ENCODE results near the gene KCNK10. TPM values are rescaled to one million over a fixed set of nuclear protein-coding genes. Genes with fewer than 3 reads are reported as not detected.

KCNK10 gene, protein sequence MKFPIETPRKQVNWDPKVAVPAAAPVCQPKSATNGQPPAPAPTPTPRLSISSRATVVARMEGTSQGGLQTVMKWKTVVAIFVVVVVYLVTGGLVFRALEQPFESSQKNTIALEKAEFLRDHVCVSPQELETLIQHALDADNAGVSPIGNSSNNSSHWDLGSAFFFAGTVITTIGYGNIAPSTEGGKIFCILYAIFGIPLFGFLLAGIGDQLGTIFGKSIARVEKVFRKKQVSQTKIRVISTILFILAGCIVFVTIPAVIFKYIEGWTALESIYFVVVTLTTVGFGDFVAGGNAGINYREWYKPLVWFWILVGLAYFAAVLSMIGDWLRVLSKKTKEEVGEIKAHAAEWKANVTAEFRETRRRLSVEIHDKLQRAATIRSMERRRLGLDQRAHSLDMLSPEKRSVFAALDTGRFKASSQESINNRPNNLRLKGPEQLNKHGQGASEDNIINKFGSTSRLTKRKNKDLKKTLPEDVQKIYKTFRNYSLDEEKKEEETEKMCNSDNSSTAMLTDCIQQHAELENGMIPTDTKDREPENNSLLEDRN
- not detected for polyA plus RNA-seq (ENCODE audit: low read depth in 6 of 6)

DNA sequence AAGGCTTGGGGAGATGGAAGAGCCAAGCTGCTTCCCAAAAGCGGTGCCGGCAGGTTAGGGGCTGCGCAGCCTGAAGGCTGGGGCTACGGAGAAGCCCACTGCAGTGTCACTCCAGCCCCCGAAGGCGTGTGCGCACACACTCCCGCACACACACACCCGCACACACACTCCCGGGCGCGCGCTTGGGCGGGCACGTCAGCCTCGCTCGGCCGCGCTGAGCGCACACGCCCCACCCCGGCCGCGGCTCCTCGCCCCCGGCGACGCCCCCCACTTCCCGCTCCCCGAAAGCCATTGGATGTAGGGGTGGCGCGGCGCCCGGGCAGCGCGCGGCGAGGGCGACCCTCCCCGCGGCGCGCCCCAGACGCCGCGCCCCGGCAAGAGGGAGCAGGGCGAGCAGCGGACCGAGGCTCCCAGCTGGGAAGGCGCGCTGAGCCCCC is at the start of gene KCNK10:
KCNK10 (minus strand) TSS at position 184 of the 437 bp plus-strand sequence. CDS start 471 bp downstream, outside the sequence.
- peak in 1 of 2 donors; percentile 27 for ATAC-seq (ENCODE audit: low read depth in 2 of 2)
- peaks cover 36 to 47% (median 36%) of the 10 kb centered on the region in 3 donors for H3K27me3 Mint-ChIP-seq
- H3K9me3 Mint-ChIP-seq = peaks cover 0 to 4% (median 1%) of the 10 kb centered on the region in 7 donors
- peak within 1 kb of the TSS; percentile 59 to 86 (median 80) for H3K4me3 Mint-ChIP-seq
- H3K4me1 Mint-ChIP-seq = peaks cover 0 to 9% (median 4%) of the 10 kb centered on the region in 3 donors
- no peaks in the 10 kb centered on the region for H3K36me3 Mint-ChIP-seq
- H3K27ac Mint-ChIP-seq = peak within 1 kb of the TSS in 2 of 6 donors; percentile 67 to 84
- DNase-seq = no peak

DNA sequence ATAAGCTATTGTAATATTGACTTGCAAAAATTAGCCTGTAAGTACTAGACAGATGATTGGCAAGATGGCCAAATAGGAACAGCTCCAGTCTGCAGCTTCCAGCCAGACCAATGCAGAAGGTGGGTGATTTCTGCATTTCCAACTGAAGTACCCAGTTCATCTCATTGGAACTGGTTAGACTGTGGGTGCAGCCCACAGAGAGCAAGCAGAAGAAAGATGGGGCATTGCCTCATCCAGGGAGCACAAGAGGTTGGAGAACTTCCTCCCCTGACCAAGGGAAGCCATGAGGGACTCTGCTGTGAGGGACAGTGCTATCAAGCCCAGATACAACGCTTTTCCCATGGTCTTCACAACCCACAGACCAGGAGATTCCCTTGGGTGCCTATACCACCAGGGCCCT is 46.4 kb upstream of the KCNK10 start:
- Mint-ChIP-seq H3K4me3 (no peak overlapping the region), H3K36me3 (no peaks in the 10 kb centered on the region), H3K9me3 (peaks cover 0 to 13% (median 8%) of the 10 kb centered on the region in 7 donors), H3K27me3 (peaks cover 32 to 66% (median 33%) of the 10 kb centered on the region in 3 donors), H3K4me1 (no peaks in the 10 kb centered on the region), H3K27ac (no peak overlapping the region)
- DNase-seq = no peak
- ATAC-seq (ENCODE audit: low read depth in 2 of 2) = no peak

DNA sequence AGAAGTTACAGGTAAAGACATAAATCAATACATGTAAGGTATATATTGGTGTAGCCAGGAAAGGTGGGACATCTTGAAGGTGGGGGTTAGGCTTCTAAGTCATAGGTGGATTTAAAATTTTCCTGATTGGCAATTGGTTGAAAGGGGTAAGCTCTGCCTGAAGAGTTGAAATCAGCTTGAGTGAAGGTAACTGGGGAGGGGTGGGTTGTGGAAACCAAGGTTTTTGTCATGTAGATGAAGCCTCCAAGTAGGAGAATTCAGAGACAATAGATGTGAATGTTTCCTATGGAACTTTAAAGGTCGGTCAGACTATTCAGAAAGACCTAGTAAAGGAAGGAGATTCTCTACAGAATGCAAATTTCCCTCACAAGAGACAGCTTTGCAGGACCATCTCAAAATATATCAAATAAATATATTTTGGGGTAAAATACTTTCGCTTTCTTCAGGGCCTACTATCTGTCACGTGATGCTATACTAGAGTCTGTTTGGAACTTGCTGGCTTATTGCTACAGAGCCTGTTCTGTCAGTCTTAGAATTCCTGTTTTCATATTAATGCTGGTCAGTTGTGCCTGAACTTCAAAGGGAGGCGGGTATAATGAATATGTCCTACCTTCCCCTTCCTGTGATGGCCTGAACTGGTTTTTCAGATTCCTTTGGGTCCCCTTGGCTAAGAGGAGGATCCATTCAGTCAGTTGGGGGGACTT is 41.8 kb upstream of the KCNK10 start:
- Mint-ChIP-seq H3K27me3 (peaks cover 20 to 27% (median 21%) of the 10 kb centered on the region in 3 donors), H3K27ac (no peak overlapping the region), H3K9me3 (peaks cover 3 to 23% (median 7%) of the 10 kb centered on the region in 7 donors), H3K4me3 (no peak overlapping the region), H3K4me1 (no peaks in the 10 kb centered on the region), H3K36me3 (peaks cover 0 to 5% of the 10 kb centered on the region in 2 donors)
- DNase-seq (no peak), ATAC-seq (ENCODE audit: low read depth in 2 of 2) (no peak)

DNA sequence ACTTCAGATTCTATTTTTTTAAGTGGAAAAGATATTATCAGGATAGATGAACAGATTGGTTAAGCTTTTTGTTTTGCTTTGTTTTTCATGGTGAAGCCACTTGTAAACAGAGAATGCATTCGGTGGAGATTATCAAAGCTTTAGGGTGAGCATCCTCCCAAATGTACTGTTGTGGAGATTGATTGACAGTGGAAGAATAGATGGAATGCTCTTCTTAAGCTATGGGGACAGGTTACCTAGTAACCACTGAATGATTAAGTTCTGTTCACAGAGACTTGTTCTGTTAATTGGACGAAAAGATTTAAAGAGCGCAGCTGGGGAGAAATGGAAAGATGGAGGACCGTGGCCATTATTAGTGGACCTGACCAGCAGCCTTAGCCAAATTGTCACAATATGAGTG is 40.6 kb upstream of the KCNK10 start:
- Mint-ChIP-seq H3K36me3 (peaks cover 0 to 5% of the 10 kb centered on the region in 2 donors), H3K27ac (no peak overlapping the region), H3K27me3 (peaks cover 15 to 23% (median 20%) of the 10 kb centered on the region in 3 donors), H3K4me3 (no peak overlapping the region), H3K4me1 (no peaks in the 10 kb centered on the region), H3K9me3 (peaks cover 6 to 28% (median 8%) of the 10 kb centered on the region in 7 donors)
- no peak for DNase-seq
- no peak for ATAC-seq (ENCODE audit: low read depth in 2 of 2)

DNA sequence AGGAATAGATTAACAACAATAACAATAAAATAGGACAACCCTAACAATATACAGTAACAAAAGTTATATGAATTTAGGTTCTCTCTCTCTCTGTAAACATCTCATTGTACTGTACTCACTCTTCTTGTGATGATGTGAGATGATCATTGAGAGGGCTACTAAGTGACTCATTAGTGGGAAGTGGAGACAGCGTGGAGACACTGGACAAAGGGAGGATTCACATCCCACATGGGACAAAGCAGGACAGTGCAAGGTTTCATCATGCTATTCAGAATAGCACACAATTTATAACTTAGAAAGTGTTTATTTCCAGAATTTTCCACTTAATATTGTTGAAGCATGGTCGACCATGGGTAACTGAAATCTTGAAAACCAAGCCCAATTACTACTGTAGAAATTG is 36.4 kb upstream of the KCNK10 start:
- DNase-seq = no peak
- ATAC-seq (ENCODE audit: low read depth in 2 of 2) = no peak

DNA sequence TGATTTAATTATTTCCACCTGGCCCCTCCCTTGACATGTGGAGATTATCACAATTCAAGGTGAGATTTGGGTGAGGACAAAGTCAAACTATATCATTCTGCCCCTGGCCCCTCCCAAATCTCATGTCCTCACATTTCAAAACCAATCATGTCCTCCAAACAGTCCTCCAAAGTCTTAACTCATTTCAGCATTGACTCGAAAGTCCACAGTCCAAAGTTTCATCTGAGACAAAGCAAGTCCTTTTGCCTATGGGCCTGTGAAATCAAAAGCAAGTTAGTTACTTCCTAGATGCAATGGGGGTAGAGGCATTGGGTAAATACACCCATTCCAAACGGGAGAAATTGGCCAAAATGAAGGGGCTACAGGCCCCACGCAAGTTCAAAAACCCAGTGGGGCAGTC is 31.3 kb upstream of the KCNK10 start:
- Mint-ChIP-seq H3K27me3 (peaks cover 2 to 18% (median 4%) of the 10 kb centered on the region in 3 donors), H3K9me3 (peaks cover 0 to 10% (median 2%) of the 10 kb centered on the region in 7 donors), H3K4me3 (no peak overlapping the region), H3K27ac (peak overlapping the region in 1 of 6 donors; percentile 61), H3K36me3 (no peaks in the 10 kb centered on the region), H3K4me1 (no peaks in the 10 kb centered on the region)
- DNase-seq (no peak), ATAC-seq (ENCODE audit: low read depth in 2 of 2) (no peak)

More for the DNA sequence above, 36.4 kb upstream of the KCNK10 start:
- Mint-ChIP-seq H3K4me1 (no peaks in the 10 kb centered on the region), H3K36me3 (peaks cover 0 to 5% of the 10 kb centered on the region in 2 donors), H3K27me3 (peaks cover 5 to 29% (median 14%) of the 10 kb centered on the region in 3 donors), H3K4me3 (no peak overlapping the region), H3K9me3 (peaks cover 2 to 24% (median 9%) of the 10 kb centered on the region in 7 donors), H3K27ac (no peak overlapping the region)

DNA sequence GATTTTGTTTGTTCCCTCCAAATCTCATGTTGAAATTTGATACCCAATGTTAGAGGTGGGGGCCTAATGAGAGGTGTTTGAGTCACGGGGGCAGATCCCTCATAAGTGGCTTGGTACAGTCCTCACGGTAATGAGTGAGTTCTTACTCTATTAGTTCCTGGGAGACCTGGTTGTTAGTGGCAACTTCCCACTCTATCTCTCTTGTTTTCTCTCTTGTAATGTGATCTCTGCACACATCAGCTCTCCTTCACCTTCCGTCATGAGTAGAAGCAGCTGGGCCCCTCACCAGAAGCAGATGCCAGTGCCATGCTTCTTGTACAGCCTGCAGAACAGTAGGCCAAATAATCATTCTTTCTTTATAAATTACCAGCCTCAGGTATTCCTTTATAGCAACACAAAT is 29.6 kb upstream of the KCNK10 start:
- Mint-ChIP-seq H3K4me1 (no peaks in the 10 kb centered on the region), H3K27me3 (peaks cover 0 to 9% (median 4%) of the 10 kb centered on the region in 3 donors), H3K27ac (no peak overlapping the region)

DNA sequence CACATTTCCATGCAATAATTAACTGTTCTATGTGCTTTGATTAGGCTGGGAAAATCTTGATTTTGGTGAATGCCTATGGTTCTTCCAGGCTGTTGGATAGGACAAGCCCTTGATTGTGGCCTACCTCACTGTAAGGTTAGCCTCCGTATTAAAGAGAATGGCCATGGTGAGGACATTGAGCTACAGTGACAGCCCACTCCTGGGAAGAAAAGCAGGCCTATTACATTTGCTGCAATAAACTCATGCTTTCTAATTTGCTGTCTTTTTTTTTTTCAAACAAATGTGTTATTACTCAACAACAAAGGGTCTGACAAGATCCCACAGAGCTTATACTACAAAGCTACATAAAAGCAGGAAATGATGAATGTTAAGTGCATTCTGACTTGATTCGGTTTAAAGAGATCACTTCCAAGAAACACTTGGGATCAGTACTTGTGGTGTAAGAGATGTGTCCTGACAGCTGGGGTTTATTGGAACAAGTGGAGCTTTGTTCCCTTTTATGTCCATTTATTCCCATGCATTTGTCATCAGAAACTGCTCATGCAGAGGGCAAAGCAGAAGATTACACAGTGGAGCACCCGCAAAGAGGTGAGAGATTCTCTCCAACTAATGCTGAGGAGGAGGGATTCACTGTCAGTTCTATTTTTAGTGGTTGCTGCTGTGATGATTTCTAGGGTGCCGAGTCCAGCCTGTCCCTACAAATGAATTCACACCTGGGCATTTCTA is 29.1 kb upstream of the KCNK10 start:
- DNase-seq (no peak), ATAC-seq (ENCODE audit: low read depth in 2 of 2) (no peak)
- H3K9me3 Mint-ChIP-seq = peaks cover 0 to 4% (median 0%) of the 10 kb centered on the region in 7 donors
- H3K4me3 Mint-ChIP-seq = no peak overlapping the region
- H3K4me1 Mint-ChIP-seq = no peaks in the 10 kb centered on the region
- H3K27me3 Mint-ChIP-seq = peaks cover 0 to 8% (median 4%) of the 10 kb centered on the region in 3 donors
- H3K27ac Mint-ChIP-seq = no peak overlapping the region
- no peaks in the 10 kb centered on the region for H3K36me3 Mint-ChIP-seq

More for the DNA sequence above, 29.6 kb upstream of the KCNK10 start:
- Mint-ChIP-seq H3K36me3 (no peaks in the 10 kb centered on the region), H3K9me3 (peaks cover 0 to 4% (median 0%) of the 10 kb centered on the region in 7 donors), H3K4me3 (no peak overlapping the region)
- no peak for DNase-seq
- ATAC-seq (ENCODE audit: low read depth in 2 of 2) = no peak

DNA sequence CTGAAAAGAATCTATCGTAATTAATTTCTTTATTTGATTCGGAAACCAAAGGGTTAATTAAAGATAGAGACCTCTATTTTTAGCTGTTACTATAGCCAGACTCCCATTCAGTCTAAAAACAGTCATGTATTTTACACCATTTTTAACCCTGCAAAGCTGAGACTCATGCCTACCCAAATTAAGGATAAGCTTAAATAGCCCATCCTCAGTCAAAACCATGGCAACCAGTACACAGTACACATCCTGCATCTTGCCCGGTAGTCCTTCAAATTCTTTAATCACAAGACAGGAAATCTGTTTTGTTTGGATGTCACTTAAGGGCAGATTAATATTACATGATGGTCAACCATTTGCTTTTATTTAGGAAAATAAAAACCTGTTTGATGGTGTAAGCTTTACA is 25.5 kb upstream of the KCNK10 start:
- ATAC-seq (ENCODE audit: low read depth in 2 of 2) (no peak), DNase-seq (no peak)
- Mint-ChIP-seq H3K4me3 (no peak overlapping the region), H3K27ac (no peak overlapping the region), H3K27me3 (peaks cover 2 to 8% (median 6%) of the 10 kb centered on the region in 3 donors), H3K4me1 (no peaks in the 10 kb centered on the region), H3K9me3 (no peaks in the 10 kb centered on the region), H3K36me3 (no peaks in the 10 kb centered on the region)

DNA sequence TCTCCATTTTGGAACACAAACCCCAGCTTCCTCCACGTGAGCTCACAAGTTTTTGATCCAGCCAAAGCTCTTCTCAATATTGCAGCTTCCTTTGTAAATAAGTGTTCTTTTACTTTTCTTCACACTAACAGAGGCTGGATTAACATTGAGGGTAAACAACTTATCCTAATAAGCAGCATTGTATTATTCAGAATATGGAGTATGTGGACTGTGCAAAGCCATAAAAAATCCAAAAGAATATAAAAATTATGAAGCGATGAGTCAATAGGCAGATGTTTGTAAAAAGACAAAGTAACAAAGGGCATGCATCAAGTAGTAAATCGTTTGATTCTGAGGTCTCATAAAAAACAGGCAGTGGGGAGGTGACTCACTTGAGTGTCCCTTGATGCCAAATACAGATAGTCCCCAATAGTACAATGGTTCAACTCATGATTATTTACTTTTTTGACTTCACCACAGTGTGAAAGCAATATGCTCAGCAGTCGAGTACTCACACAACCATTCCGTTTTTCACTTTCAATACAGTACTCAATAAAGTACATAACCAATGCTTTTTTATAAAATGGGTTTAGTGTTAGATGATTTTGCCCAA is 23.1 kb upstream of the KCNK10 start:
- H3K4me3 Mint-ChIP-seq = no peak overlapping the region

DNA sequence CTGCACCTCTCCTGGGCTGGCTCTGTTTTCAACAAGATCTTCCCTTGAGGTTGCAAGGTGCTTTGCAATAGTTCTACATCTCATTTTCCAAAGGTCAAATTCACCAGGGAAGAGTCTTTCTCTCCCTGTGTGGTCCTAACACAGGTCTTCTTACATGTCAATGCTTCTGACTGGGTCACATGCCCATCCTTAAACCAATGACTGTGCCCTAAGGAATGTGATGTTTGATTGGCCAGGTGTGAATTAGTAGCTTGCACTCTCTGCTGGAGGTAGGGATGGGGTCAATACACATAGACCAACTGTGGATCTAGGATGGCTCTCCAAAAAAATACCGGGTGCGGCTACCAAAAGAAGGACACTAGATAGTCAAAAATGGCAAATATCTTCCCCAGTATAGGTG is 19.9 kb upstream of the KCNK10 start:
- ATAC-seq (ENCODE audit: low read depth in 2 of 2) (no peak), DNase-seq (no peak)
- Mint-ChIP-seq H3K4me1 (no peaks in the 10 kb centered on the region), H3K27me3 (peaks cover 15 to 29% (median 27%) of the 10 kb centered on the region in 3 donors), H3K27ac (no peak overlapping the region), H3K4me3 (no peak overlapping the region), H3K9me3 (peaks cover 0 to 1% (median 0%) of the 10 kb centered on the region in 7 donors), H3K36me3 (no peaks in the 10 kb centered on the region)

More for the DNA sequence above, 23.1 kb upstream of the KCNK10 start:
- H3K27ac Mint-ChIP-seq = no peak overlapping the region
- H3K4me1 Mint-ChIP-seq = no peaks in the 10 kb centered on the region
- no peaks in the 10 kb centered on the region for H3K36me3 Mint-ChIP-seq
- H3K9me3 Mint-ChIP-seq = no peaks in the 10 kb centered on the region
- ATAC-seq (ENCODE audit: low read depth in 2 of 2) (no peak), DNase-seq (no peak)
- peaks cover 13 to 19% (median 19%) of the 10 kb centered on the region in 3 donors for H3K27me3 Mint-ChIP-seq

DNA sequence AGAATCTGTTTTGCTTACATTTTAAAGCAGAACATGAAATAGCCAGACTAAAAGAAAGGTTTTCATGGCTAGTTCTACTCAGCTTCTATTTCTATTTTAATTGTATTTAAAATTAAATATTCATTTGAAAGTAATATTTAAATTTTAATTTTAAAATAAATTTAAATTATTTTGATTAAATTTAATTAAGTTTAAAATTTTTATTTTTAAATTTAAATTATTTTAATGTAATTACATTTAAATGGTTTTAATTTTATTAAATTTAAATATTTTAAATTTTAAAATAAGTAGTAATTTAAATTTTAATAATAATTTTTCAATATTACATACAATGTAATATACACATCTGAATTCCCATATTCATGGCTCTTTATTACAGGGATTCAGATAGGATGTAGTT is 17.3 kb upstream of the KCNK10 start:
- Mint-ChIP-seq H3K9me3 (peaks cover 0 to 8% (median 0%) of the 10 kb centered on the region in 7 donors), H3K4me3 (no peak overlapping the region), H3K36me3 (peaks cover 0 to 12% of the 10 kb centered on the region in 2 donors), H3K4me1 (no peaks in the 10 kb centered on the region), H3K27me3 (peaks cover 29 to 52% (median 40%) of the 10 kb centered on the region in 3 donors), H3K27ac (no peak overlapping the region)
- ATAC-seq (ENCODE audit: low read depth in 2 of 2) (no peak), DNase-seq (no peak)

Measured in naive B cell (primary cell).